IMR-90 (cell line): ENCODE measurements around the gene ARMC5. TPM values are rescaled to one million over a fixed set of nuclear protein-coding genes. Genes with fewer than 3 reads are reported as not detected.
A peak's percentile ranks its signal among the peaks of the same experiment; 100 is the strongest.

Experiments
- ATAC-seq: fragments of 200-7000 bp; cut with Tn5 transposase; 2 replicates; pipeline ENCODE4 v1.9.1; 2020; ENCODE audit warnings: low read depth, mild to moderate bottlenecking, moderate library complexity
- BruUV-seq: library from RNA; stranded (reverse); fragments of 400-500 nt; replicated peaks from 2 replicates; lab custom pipeline; 2021; lab: Mats Ljungman, UMichigan
- CTCF ChIA-PET: fragments of 300-600 bp; formaldehyde crosslinking; extraction: SDS; loops from one replicate; lab custom pipeline; 2021; ENCODE audit warnings: antibody characterized with exemption; lab: Yijun Ruan, JAX
- POLR2A ChIA-PET: fragments of 300-600 bp; sonication (Branson Sonifier 250); formaldehyde crosslinking; loops from one replicate; lab custom pipeline; 2022; ENCODE audit warnings: antibody characterized with exemption; ENCODE audit not compliant: unreplicated experiment; lab: Charles Lee
- DNase-seq: peaks from one replicate; pipeline ENCODE4 v3.0.0; 2013
- H2AFZ ChIP-seq: replicated peaks from 2 replicates; pipeline ENCODE3; 2013; ENCODE audit warnings: low read length, mild to moderate bottlenecking; ENCODE audit not compliant: poor library complexity
- H2AK5ac ChIP-seq: 2 replicates; pipeline ENCODE4 v1.6.1; 2013; ENCODE audit warnings: low read depth, low read length, inconsistent platforms
- H2AK9ac ChIP-seq: replicated peaks from 2 replicates; pipeline ENCODE3; 2013; ENCODE audit warnings: mild to moderate bottlenecking, low read depth, low read length, moderate library complexity; ENCODE audit not compliant: poor library complexity
- H2BK120ac ChIP-seq: 2 replicates; pipeline ENCODE4 v1.6.1; 2013; ENCODE audit warnings: low read depth, low read length, inconsistent platforms
- H2BK15ac ChIP-seq: 3 replicates; pipeline ENCODE4 v1.6.1; 2013; ENCODE audit warnings: low read depth, low read length, inconsistent platforms
- H2BK20ac ChIP-seq: 2 replicates; pipeline ENCODE4 v1.6.1; 2013; ENCODE audit warnings: low read depth, mild to moderate bottlenecking, inconsistent platforms, low read length, moderate library complexity
- H2BK5ac ChIP-seq: 2 replicates; pipeline ENCODE4 v1.6.1; 2013; ENCODE audit warnings: mild to moderate bottlenecking, low read depth, low read length, inconsistent platforms; ENCODE audit not compliant: poor library complexity, severe bottlenecking
- H3K14ac ChIP-seq: replicated peaks from 2 replicates; pipeline ENCODE4 v1.6.1; 2013; ENCODE audit warnings: low read depth, low read length, inconsistent platforms
- H3K18ac ChIP-seq: 2 replicates; pipeline ENCODE4 v1.6.1; 2013; ENCODE audit warnings: low read depth, low read length, control low read depth
- H3K23ac ChIP-seq: 2 replicates; pipeline ENCODE4 v1.6.1; 2013; ENCODE audit warnings: low read depth, low read length, inconsistent platforms
- H3K27ac ChIP-seq: 2 replicates; pipeline ENCODE4 v1.5.1; 2013; ENCODE audit warnings: mild to moderate bottlenecking, control low read depth, low read length; ENCODE audit not compliant: insufficient read depth
- H3K27me3 ChIP-seq: 2 replicates; pipeline ENCODE4 v1.6.1; 2013; ENCODE audit warnings: low read length; ENCODE audit not compliant: control insufficient read depth, insufficient read depth
- H3K36me3 ChIP-seq: 2 replicates; pipeline ENCODE4 v1.6.1; 2013; ENCODE audit warnings: low read length, mixed read lengths; ENCODE audit not compliant: control insufficient read depth, insufficient read depth
- H3K4ac ChIP-seq: 2 replicates; pipeline ENCODE4 v1.6.1; 2013; ENCODE audit warnings: low read depth, low read length, inconsistent platforms
- H3K4me1 ChIP-seq: 2 replicates; pipeline ENCODE4 v1.6.1; 2013; ENCODE audit warnings: low read length, mixed read lengths; ENCODE audit not compliant: control insufficient read depth, insufficient read depth
- H3K4me2 ChIP-seq: 2 replicates; pipeline ENCODE4 v1.6.1; 2013; ENCODE audit warnings: low read depth, mild to moderate bottlenecking, control low read depth, low read length, moderate library complexity
- H3K4me3 ChIP-seq: 2 replicates; pipeline ENCODE4 v1.5.1; 2013; ENCODE audit warnings: low read depth, mild to moderate bottlenecking, control low read depth, low read length, moderate library complexity; ENCODE audit not compliant: insufficient read depth
- H3K56ac ChIP-seq: 2 replicates; pipeline ENCODE4 v1.6.1; 2013; ENCODE audit warnings: low read length, inconsistent platforms; ENCODE audit not compliant: insufficient read depth; ENCODE audit errors: extremely low read depth
- H3K79me1 ChIP-seq, 2 experiments: 2 replicates each; pipeline ENCODE4 v1.6.1; 2013; ENCODE audit warnings: low read length in 2 of 2, inconsistent platforms in 1 of 2, low read depth in 1 of 2
- H3K9ac ChIP-seq: 2 replicates; pipeline ENCODE4 v1.6.1; 2013; ENCODE audit warnings: low read depth, low read length, control low read depth
- H3K9me1 ChIP-seq: 2 replicates; pipeline ENCODE4 v1.6.1; 2013; ENCODE audit warnings: low read length, inconsistent platforms; ENCODE audit not compliant: insufficient read depth
- H3K9me3 ChIP-seq: 2 replicates; pipeline ENCODE4 v1.6.1; 2013; ENCODE audit warnings: low read length; ENCODE audit not compliant: control insufficient read depth, insufficient read depth
- H4K20me1 ChIP-seq: 2 replicates; pipeline ENCODE4 v1.6.1; 2013; ENCODE audit warnings: low read length, inconsistent platforms; ENCODE audit not compliant: insufficient read depth
- H4K5ac ChIP-seq: 2 replicates; pipeline ENCODE4 v1.6.1; 2013; ENCODE audit warnings: mild to moderate bottlenecking, low read depth, low read length, control low read depth
- H4K8ac ChIP-seq, 2 experiments: 2 replicates each; pipeline ENCODE4 v1.6.1; 2013; ENCODE audit warnings: low read depth in 2 of 2, low read length in 2 of 2, control low read depth in 1 of 2, inconsistent platforms in 1 of 2
- H4K91ac ChIP-seq: 2 replicates; pipeline ENCODE4 v1.6.1; 2013; ENCODE audit warnings: low read depth, low read length, inconsistent platforms; ENCODE audit not compliant: insufficient read depth
- BHLHE40 ChIP-seq: fragments of 150-350 bp; IDR thresholded peaks from 2 replicates; pipeline ENCODE4 v1.6.1; 2016; ENCODE audit warnings: mild to moderate bottlenecking, low read depth, low read length
- CEBPB ChIP-seq: IDR thresholded peaks from 2 replicates; pipeline ENCODE4 v1.6.1; 2012; ENCODE audit warnings: low read depth, low read length, improper control_type of control experiment
- CHD1 ChIP-seq: IDR thresholded peaks from 2 replicates; pipeline ENCODE4 v1.6.1; 2012; ENCODE audit warnings: low read depth, low read length, improper control_type of control experiment
- CTCF ChIP-seq: conservative IDR thresholded peaks from 2 replicates; pipeline ENCODE4 v1.5.1; 2012; ENCODE audit warnings: mild to moderate bottlenecking, low read depth, low read length, improper control_type of control experiment
- ELK1 ChIP-seq: fragments of 150-350 bp; IDR thresholded peaks from 2 replicates; pipeline ENCODE4 v1.6.1; 2016; ENCODE audit warnings: low read depth, mild to moderate bottlenecking, low read length, moderate library complexity, borderline replicate concordance
- FOS ChIP-seq: fragments of 150-350 bp; IDR thresholded peaks from 2 replicates; pipeline ENCODE4 v1.6.1; 2016; ENCODE audit warnings: low read depth, low read length
- MAFK ChIP-seq: IDR thresholded peaks from 2 replicates; pipeline ENCODE4 v1.6.1; 2012; ENCODE audit warnings: low read depth, low read length, improper control_type of control experiment
- MAZ ChIP-seq: IDR thresholded peaks from 2 replicates; pipeline ENCODE4 v1.6.1; 2012; ENCODE audit warnings: low read depth, mild to moderate bottlenecking, low read length, improper control_type of control experiment, moderate library complexity, borderline replicate concordance
- NFE2L2 ChIP-seq: fragments of 150-350 bp; IDR thresholded peaks from 2 replicates; pipeline ENCODE4 v1.6.1; 2016; ENCODE audit warnings: low read depth, mild to moderate bottlenecking, low read length
- POLR2A ChIP-seq: IDR thresholded peaks from 2 replicates; pipeline ENCODE4 v1.6.1; 2012; ENCODE audit warnings: mild to moderate bottlenecking, low read depth, low read length
- RAD21 ChIP-seq: IDR thresholded peaks from 2 replicates; pipeline ENCODE4 v1.6.1; 2012; ENCODE audit warnings: low read length, improper control_type of control experiment
- RCOR1 ChIP-seq: IDR thresholded peaks from 2 replicates; pipeline ENCODE4 v1.6.1; 2012; ENCODE audit warnings: mild to moderate bottlenecking, low read length, improper control_type of control experiment; ENCODE audit not compliant: insufficient replicate concordance
- RFX5 ChIP-seq: IDR thresholded peaks from 2 replicates; pipeline ENCODE4 v1.8.0; 2012; ENCODE audit warnings: low read depth, mild to moderate bottlenecking, low read length, moderate library complexity
- SMC3 ChIP-seq: fragments of 150-350 bp; IDR thresholded peaks from 2 replicates; pipeline ENCODE4 v1.6.1; 2016; ENCODE audit warnings: low read depth, mild to moderate bottlenecking, antibody characterized with exemption, low read length, moderate library complexity
- WGBS, 2 experiments: methylation state at CpG; one replicate each; pipeline versions ENCODE4 v1.1.5 to v1.1.7; 2013; ENCODE audit warnings: missing lambda C conversion rate in 2 of 2; ENCODE audit not compliant: insufficient read length in 1 of 2; ENCODE audit errors: extremely low coverage in 2 of 2; 5-methylcytosine and 5-hydroxymethylcytosine counted together
- dilution Hi-C: fragments of 300-500 bp; cut with HindIII; formaldehyde crosslinking; loops from one replicate; pipeline ENCODE4 v1.14.3; 2018; ENCODE audit warnings: low sequenced_read_pairs; ENCODE audit not compliant: unreplicated experiment
- in situ Hi-C: fragments of 300-500 bp; cut with MboI; formaldehyde crosslinking; loops from 3 replicates; pipeline ENCODE4 v1.14.3; 2019; ENCODE audit warnings: low sequenced_read_pairs, inconsistent platforms, mixed read lengths
- intact Hi-C: fragments of 100-400 bp; cut with micrococcal nuclease; formaldehyde crosslinking; loops from 2 replicates; pipeline ENCODE4 v1.10.0; 2022
- polyA plus RNA-seq, 3 experiments: library from polyadenylated mRNA; depleted of rRNA; stranded (reverse); fragments of >200 nt; gene quantifications; 2 replicates each; pipeline ENCODE4 v1.2.3, GENCODE V29; 2012; ENCODE audit warnings: low replicate concordance in 1 of 3
- total RNA-seq: library from RNA; depleted of rRNA; stranded (reverse); fragments of >200 nt; gene quantifications from 2 replicates; pipeline ENCODE4 v1.2.3, GENCODE V29; 2012
- TF ChIP-seq, protein P1 (sequence below): fragments of 150-350 bp; IDR thresholded peaks from 2 replicates; pipeline ENCODE4 v1.6.1; 2017; ENCODE audit warnings: mild to moderate bottlenecking, antibody characterized with exemption, low read length, low read depth

The ARMC5 gene
- total and polyA plus RNA-seq, 2 of the 4 experiments (the other 2 are of a cell fraction): 2.3 to 7.5 TPM

DNA sequence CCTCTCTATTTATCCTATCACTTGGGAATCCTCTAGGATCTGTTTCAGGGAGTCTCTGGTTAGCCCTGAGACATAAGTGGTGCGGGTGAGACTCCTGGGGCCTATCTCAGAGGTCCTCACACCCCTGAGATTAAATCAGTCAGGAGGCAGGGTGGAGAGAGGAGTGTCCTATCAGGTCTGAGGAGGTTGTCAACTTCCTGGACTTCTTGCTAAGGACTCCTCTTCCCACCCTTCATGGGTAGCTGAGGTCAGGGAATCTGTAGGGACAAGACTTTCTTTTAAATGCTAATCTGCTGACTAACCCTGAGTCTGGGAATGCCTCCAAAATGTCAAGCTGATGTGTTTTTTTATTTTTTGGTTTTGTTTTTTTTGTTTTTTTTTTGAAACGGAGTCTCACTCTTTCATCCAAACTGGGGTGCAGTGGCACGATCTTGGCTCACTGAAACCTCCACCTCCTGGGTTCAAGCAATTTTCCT, 6.6 kb upstream of the ARMC5 start:
- peaks cover 11 to 63% of the 10 kb centered on the region in 2 experiments for H3K79me1 ChIP-seq
- DNase-seq (peak; percentile 94), ATAC-seq (peak; percentile 81)
- no TSS peak for BruUV-seq
- H3K36me3 ChIP-seq: no peaks in the 10 kb centered on the region; the same call in 1 of the 2 replicates
- H4K8ac ChIP-seq: peak overlapping the region in 1 of 2 experiments; percentile 93; a peak in 2 of 4 replicates
- H2BK20ac ChIP-seq: peak overlapping the region; percentile 67
- peak overlapping the region; percentile 42 for H3K4me2 ChIP-seq
- H4K20me1 ChIP-seq: peaks cover 33% of the 10 kb centered on the region
- H4K5ac ChIP-seq: peak overlapping the region; percentile 51
- peak overlapping the region; percentile 82 for H2AFZ ChIP-seq
- peak overlapping the region; percentile 67; the same call in 1 of the 3 replicates for H2BK15ac ChIP-seq
- H2BK5ac ChIP-seq: peak overlapping the region; percentile 92
- H3K14ac ChIP-seq: peak overlapping the region; percentile 78
- H4K91ac ChIP-seq: peak overlapping the region; percentile 80
- peak overlapping the region; percentile 3; the same call in 1 of the 2 replicates for H3K9ac ChIP-seq
- peaks cover 30% of the 10 kb centered on the region for H3K9me1 ChIP-seq
- WGBS, 2 experiments: no CpG with 5 or more reads among the region's 3 CpGs
- peak overlapping the region; percentile 91 for H3K23ac ChIP-seq
- H3K18ac ChIP-seq: peak overlapping the region; percentile 83
- H3K27me3 ChIP-seq: no peaks in the 10 kb centered on the region
- in situ Hi-C loops (loop anchor here (25.0 kb wide), 1 partner anchor 410 kb away; the partner anchor contains the start of gene ZNF267), dilution Hi-C loops (no loop called here), intact Hi-C loops (no loop called here)
- peak overlapping the region; percentile 80 for H2BK120ac ChIP-seq
- peak overlapping the region; percentile 91 for H2AK9ac ChIP-seq
- H3K27ac ChIP-seq: peak overlapping the region; percentile 91
- POLR2A ChIA-PET: interaction anchor here (0.9 kb wide), 1 partner anchor 335 kb away, joined by 3 read pairs; the partner anchor contains the start of gene KAT8
- H3K9me3 ChIP-seq: no peaks in the 10 kb centered on the region
- peaks cover 22% of the 10 kb centered on the region for H3K4me1 ChIP-seq
- peak overlapping the region; percentile 81 for H3K4ac ChIP-seq
- H3K56ac ChIP-seq: peak overlapping the region; percentile 48; the same call in 1 of the 2 replicates
- CTCF ChIA-PET: interaction anchor here (0.9 to 1.0 kb wide), 4 partner anchors 10 to 469 kb away, joined by 3 to 5 read pairs (median 4); partner anchors contain the start of gene ZNF843
- H2AK5ac ChIP-seq: peak overlapping the region; percentile 73
- H3K4me3 ChIP-seq: no peak overlapping the region
- TF ChIP-seq, protein P1, sequence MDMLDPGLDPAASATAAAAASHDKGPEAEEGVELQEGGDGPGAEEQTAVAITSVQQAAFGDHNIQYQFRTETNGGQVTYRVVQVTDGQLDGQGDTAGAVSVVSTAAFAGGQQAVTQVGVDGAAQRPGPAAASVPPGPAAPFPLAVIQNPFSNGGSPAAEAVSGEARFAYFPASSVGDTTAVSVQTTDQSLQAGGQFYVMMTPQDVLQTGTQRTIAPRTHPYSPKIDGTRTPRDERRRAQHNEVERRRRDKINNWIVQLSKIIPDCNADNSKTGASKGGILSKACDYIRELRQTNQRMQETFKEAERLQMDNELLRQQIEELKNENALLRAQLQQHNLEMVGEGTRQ: no peak
- TF ChIP-seq FOS (peak; percentile 55; the same call in 1 of the 2 replicates), CTCF (no peak), RFX5 (no peak), SMC3 (no peak), MAZ (no peak), BHLHE40 (no peak), CHD1 (no peak), NFE2L2 (peak; percentile 67; the same call in 1 of the 2 replicates), ELK1 (no peak), POLR2A (0 out of 2 replicates have a peak, but pooled peaks have one; percentile 21), RCOR1 (no peak), RAD21 (no peak), CEBPB (no peak), MAFK (peak; percentile 70)
